Peyer's patch (tissue), 4 donors: Measurements from ENCODE around the gene PCYOX1L. TPM values are rescaled to one million over a fixed set of nuclear protein-coding genes. Genes with fewer than 3 reads are reported as not detected.

Experiments
- DNase-seq, 3 donors: peaks; one replicate each; pipeline ENCODE4 v3.0.0-alpha.2; 2017 to 2019
- H3K27ac ChIP-seq, 4 donors: fragments of 200-600 bp; sonication (generic); one replicate each; pipeline ENCODE4 v1.5.1; 2016 to 2019
- H3K27me3 ChIP-seq, 2 donors: fragments of 200-600 bp; sonication (generic); one replicate each; pipeline ENCODE4 v1.5.1; 2019
- H3K36me3 ChIP-seq, 3 donors: fragments of 200-600 bp; sonication (generic); one replicate each; pipeline ENCODE4 v1.5.1; 2016 to 2019
- H3K4me1 ChIP-seq, 4 donors: fragments of 200-600 bp; sonication (generic); one replicate each; pipeline ENCODE4 v1.5.1; 2016 to 2019
- H3K4me3 ChIP-seq, 4 donors: fragments of 200-600 bp; sonication (generic); 1 replicate in 3 of 4; 2 replicates in 1 of 4; pipeline ENCODE4 v1.5.1; 2016 to 2019; ENCODE audit warnings: mild to moderate bottlenecking in 1 of 4
- H3K9me3 ChIP-seq, 4 donors: fragments of 200-600 bp; sonication (generic); one replicate each; pipeline ENCODE4 v1.5.1; 2016 to 2019; ENCODE audit warnings: mild to moderate bottlenecking in 1 of 4
- POLR2A ChIP-seq, 2 donors: fragments of 450-650 bp; IDR thresholded peaks; one replicate each; pipeline ENCODE4 v1.5.1; 2017; ENCODE audit warnings: antibody characterized with exemption in 2 of 2, mild to moderate bottlenecking in 2 of 2, moderate library complexity in 2 of 2
- total RNA-seq, 4 donors: library from RNA; depleted of rRNA; stranded (reverse); fragments of >200 nt; gene quantifications; one replicate each; pipeline ENCODE4 v1.1.0, GENCODE V29; 2016
- TF ChIP-seq, protein P1 (sequence below), 6 experiments: fragments of 450-650 bp in 4 of 6; fragments of 200-600 bp in 2 of 6; sonication (generic) in 1 of 6; IDR thresholded peaks; one replicate each; pipeline ENCODE4 v1.5.1; 2017 to 2019; ENCODE audit warnings: antibody characterized with exemption in 6 of 6, mild to moderate bottlenecking in 3 of 6, moderate library complexity in 1 of 6

Gene PCYOX1L
- total RNA-seq, 4 donors from 2014 or later = 5.2 to 12.4 (median 6.3) TPM

DNA sequence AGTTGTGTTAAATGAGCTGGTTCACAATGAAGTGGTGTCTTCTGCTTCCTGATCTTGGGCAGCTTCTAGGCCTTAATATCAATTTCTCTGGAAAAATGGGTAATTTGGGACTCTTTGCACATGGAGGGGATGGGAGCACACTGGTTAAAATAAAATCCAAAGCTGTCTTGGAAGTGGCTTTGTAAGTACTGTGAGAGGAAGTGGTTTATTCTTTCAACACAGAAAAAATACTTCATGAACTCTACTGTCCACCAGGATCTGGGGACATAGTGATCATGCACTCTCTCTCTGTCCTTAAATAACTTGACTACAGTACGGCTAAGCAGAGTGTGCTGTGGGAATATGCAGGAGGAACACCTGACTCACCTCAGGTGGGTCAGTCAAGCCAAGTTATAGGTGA is 2.4 kb downstream of the PCYOX1L start:
- H3K36me3 ChIP-seq = no peaks in the 10 kb centered on the region
- TF ChIP-seq POLR2A (IDR thresholded peaks at IDR 0.05) = no peak
- TF ChIP-seq, protein P1, sequence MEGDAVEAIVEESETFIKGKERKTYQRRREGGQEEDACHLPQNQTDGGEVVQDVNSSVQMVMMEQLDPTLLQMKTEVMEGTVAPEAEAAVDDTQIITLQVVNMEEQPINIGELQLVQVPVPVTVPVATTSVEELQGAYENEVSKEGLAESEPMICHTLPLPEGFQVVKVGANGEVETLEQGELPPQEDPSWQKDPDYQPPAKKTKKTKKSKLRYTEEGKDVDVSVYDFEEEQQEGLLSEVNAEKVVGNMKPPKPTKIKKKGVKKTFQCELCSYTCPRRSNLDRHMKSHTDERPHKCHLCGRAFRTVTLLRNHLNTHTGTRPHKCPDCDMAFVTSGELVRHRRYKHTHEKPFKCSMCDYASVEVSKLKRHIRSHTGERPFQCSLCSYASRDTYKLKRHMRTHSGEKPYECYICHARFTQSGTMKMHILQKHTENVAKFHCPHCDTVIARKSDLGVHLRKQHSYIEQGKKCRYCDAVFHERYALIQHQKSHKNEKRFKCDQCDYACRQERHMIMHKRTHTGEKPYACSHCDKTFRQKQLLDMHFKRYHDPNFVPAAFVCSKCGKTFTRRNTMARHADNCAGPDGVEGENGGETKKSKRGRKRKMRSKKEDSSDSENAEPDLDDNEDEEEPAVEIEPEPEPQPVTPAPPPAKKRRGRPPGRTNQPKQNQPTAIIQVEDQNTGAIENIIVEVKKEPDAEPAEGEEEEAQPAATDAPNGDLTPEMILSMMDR (IDR thresholded peaks at IDR 0.05) = no peak
- peaks cover 0 to 8% (median 2%) of the 10 kb centered on the region in 4 donors for H3K4me1 ChIP-seq

DNA sequence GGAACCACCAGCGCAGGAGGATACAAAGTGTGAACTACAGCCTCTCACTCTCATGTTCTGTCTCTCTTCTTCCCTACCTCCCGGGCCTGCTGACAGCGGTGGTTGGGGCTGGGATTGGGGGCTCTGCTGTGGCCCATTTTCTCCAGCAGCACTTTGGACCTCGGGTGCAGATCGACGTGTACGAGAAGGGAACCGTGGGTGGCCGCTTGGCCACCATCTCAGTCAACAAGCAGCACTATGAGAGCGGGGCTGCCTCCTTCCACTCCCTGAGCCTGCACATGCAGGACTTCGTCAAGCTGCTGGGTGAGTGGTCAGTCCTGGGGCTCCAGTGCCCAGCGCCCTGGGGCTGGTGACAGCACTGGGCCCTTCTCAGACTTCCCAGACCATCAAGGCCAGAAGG is 4.7 kb downstream of the PCYOX1L start:
- Histone ChIP-seq H3K9me3 (no peaks in the 10 kb centered on the region), H3K36me3 (no peaks in the 10 kb centered on the region), H3K27ac (no peak overlapping the region), H3K4me1 (peaks cover 0 to 12% (median 2%) of the 10 kb centered on the region in 4 donors), H3K4me3 (no peak overlapping the region), H3K27me3 (no peaks in the 10 kb centered on the region)
- TF ChIP-seq POLR2A (IDR thresholded peaks at IDR 0.05) = no peak
- TF ChIP-seq, protein P1 (IDR thresholded peaks at IDR 0.05) = no peak
- DNase-seq = no peak

More for the DNA sequence above, 2.4 kb downstream of the PCYOX1L start:
- H3K27me3 ChIP-seq = no peaks in the 10 kb centered on the region
- H3K27ac ChIP-seq = no peak overlapping the region
- no peak for DNase-seq
- no peak overlapping the region for H3K4me3 ChIP-seq
- no peaks in the 10 kb centered on the region for H3K9me3 ChIP-seq

DNA sequence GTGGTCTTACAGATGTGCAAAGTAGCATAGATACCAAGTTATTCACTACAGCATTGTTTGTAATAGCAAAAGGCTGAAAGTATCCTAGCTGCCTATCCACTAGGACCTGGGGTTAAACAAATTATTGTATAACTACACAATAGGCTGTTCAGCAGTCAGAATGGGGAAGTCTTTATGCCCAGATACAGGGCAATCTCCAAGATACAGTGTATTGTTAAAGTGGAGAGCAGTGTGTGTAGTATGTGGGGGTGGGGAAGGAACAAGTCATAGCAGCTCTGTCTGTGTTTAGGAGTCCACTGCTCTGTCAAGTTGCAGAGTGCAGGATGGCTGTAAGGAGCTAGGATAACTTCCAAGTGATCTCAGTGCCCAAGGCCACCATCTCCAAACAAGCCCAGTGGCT is 5.5 kb downstream of the PCYOX1L start:
- no peaks in the 10 kb centered on the region for H3K27me3 ChIP-seq
- no peaks in the 10 kb centered on the region for H3K36me3 ChIP-seq
- TF ChIP-seq POLR2A (IDR thresholded peaks at IDR 0.05) = no peak
- TF ChIP-seq, protein P1 (IDR thresholded peaks at IDR 0.05) = no peak
- H3K4me1 ChIP-seq = peaks cover 0 to 13% (median 2%) of the 10 kb centered on the region in 4 donors
- no peak for DNase-seq
- H3K4me3 ChIP-seq = no peak overlapping the region
- no peaks in the 10 kb centered on the region for H3K9me3 ChIP-seq
- H3K27ac ChIP-seq = no peak overlapping the region

DNA sequence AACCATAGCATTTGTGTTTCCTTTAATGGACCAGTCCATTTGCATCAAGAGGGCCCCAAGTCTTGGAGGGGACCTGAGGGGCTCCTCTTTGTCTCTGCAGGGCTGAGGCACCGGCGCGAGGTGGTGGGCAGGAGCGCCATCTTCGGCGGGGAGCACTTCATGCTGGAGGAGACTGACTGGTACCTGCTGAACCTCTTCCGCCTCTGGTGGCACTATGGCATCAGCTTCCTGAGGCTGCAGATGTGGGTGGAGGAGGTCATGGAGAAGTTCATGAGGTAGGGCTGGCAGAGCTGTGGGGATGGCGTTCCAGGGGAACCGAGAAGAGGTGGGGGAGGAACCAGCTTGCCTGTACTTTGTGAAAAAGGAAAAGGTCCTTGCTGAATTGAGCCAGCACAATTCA is 6.1 kb downstream of the PCYOX1L start:
- peaks cover 0 to 8% (median 2%) of the 10 kb centered on the region in 4 donors for H3K4me1 ChIP-seq

DNA sequence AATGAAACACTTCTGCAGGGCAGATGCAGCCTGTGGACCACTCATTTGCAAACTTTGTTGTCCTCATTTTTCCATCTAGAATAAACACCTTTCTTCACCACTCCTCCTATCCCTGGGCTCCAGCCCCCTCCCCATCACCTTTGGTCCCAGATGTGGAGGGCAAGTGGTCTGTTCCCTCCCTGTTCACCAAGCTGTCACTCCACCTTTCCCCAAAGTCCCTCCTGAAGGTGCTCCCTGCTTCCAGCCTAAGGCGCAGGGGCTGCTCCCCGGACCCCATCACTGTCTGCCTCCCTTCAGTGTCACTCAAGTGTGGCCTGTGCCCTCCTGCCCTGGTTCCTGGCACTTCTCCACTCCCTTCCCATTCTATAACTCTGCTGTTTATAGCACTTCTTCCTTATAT is 6.9 kb downstream of the PCYOX1L start:
- no peak overlapping the region for H3K4me3 ChIP-seq
- H3K36me3 ChIP-seq = no peaks in the 10 kb centered on the region
- H3K27me3 ChIP-seq = no peaks in the 10 kb centered on the region
- TF ChIP-seq POLR2A (IDR thresholded peaks at IDR 0.05) = no peak
- TF ChIP-seq, protein P1 (IDR thresholded peaks at IDR 0.05) = no peak
- H3K27ac ChIP-seq = no peak overlapping the region
- H3K4me1 ChIP-seq = peaks cover 0 to 8% (median 2%) of the 10 kb centered on the region in 4 donors
- no peaks in the 10 kb centered on the region for H3K9me3 ChIP-seq
- DNase-seq = no peak

More for the DNA sequence above, 6.1 kb downstream of the PCYOX1L start:
- DNase-seq = no peak
- Histone ChIP-seq H3K36me3 (no peaks in the 10 kb centered on the region), H3K9me3 (no peaks in the 10 kb centered on the region), H3K27ac (no peak overlapping the region), H3K4me3 (no peak overlapping the region), H3K27me3 (no peaks in the 10 kb centered on the region)
- TF ChIP-seq, protein P1 (IDR thresholded peaks at IDR 0.05) = no peak
- no peak for TF ChIP-seq POLR2A (IDR thresholded peaks at IDR 0.05)

DNA sequence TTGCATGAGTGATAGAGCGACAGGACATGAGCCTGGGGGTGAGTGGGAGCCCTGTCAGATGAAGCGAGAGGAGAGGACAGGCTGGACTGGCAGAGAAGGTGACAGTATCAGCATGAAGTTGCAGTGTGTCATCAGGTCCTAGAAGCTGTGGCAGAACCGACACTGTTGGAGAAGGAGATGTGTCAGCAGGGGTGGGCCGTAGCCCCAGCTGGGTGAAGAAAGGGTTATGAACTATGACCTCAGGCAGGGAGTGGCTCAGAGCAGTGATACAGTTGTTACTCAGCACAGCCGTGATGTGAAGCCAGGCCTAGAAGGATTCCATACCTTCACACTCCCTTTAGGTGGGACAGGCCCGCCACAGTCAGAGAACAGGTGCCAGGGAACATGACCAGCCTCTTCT is 7.6 kb downstream of the PCYOX1L start:
- no peaks in the 10 kb centered on the region for H3K27me3 ChIP-seq
- H3K4me3 ChIP-seq = no peak overlapping the region
- H3K4me1 ChIP-seq = peaks cover 0 to 8% (median 0%) of the 10 kb centered on the region in 4 donors
- no peak overlapping the region for H3K27ac ChIP-seq
- no peaks in the 10 kb centered on the region for H3K9me3 ChIP-seq
- no peak for TF ChIP-seq POLR2A (IDR thresholded peaks at IDR 0.05)
- TF ChIP-seq, protein P1 (IDR thresholded peaks at IDR 0.05) = no peak
- DNase-seq = no peak
- no peaks in the 10 kb centered on the region for H3K36me3 ChIP-seq
